ENCODE data around the gene KCNB1. TPM values are rescaled to one million over a fixed set of nuclear protein-coding genes. Genes with fewer than 3 reads are reported as not detected.

KCNB1 gene
- total RNA-seq, 1 donor = under 0.01 TPM

DNA sequence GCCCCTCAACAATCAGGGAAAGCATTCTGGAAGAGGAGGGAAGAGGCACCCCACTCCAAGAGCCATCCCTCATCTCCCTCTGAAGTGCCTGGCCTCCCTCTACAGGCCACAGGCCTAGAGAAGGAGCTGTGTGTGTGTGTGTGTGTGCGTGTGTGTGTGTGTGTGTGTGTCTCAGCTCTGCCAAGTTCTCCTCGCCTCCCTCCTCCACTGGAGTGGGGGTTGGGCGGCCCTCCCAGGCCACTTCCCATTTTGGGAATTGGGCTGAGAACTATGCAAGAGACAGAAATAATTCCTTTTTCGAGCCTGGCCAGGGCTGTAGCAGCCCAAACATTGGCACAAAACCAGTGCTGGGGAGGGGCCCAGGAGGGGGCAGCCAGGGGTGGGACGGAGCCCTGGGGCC lies 35.7 kb downstream of the KCNB1 start:
- H3K4me1 ChIP-seq (ENCODE audit: insufficient read depth, low read length) = no peaks in the 10 kb centered on the region
- peaks cover 2% of the 10 kb centered on the region for H3K27me3 ChIP-seq (ENCODE audit: insufficient read depth, low read length)
- no peak overlapping the region for H3K4me3 ChIP-seq (ENCODE audit: low read length)
- H3K9me3 ChIP-seq (ENCODE audit: low read depth, low read length) = no peaks in the 10 kb centered on the region

DNA sequence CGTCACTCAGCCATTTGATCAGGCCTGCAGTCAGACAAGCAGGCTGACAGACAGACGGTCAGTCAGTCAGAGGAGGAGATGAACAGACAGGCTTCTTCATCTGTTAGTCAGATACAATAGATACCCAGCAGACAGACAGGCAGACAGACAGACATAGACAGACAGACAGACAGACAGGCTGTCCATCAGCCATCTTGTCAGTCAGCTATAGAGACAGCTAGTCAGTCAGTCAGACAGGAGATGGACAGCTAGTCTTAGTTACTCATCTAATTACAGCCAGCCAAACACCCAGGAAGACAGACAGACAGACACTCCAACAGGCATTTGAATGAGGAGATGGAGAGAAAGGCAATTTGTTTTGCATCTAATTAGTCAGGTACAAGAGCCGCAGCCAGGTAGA lies 36.4 kb downstream of the KCNB1 start:
- no peaks in the 10 kb centered on the region for H3K4me1 ChIP-seq (ENCODE audit: insufficient read depth, low read length)
- no peaks in the 10 kb centered on the region for H3K9me3 ChIP-seq (ENCODE audit: low read depth, low read length)
- peaks cover 2% of the 10 kb centered on the region for H3K27me3 ChIP-seq (ENCODE audit: insufficient read depth, low read length)
- no peak overlapping the region for H3K4me3 ChIP-seq (ENCODE audit: low read length)

DNA sequence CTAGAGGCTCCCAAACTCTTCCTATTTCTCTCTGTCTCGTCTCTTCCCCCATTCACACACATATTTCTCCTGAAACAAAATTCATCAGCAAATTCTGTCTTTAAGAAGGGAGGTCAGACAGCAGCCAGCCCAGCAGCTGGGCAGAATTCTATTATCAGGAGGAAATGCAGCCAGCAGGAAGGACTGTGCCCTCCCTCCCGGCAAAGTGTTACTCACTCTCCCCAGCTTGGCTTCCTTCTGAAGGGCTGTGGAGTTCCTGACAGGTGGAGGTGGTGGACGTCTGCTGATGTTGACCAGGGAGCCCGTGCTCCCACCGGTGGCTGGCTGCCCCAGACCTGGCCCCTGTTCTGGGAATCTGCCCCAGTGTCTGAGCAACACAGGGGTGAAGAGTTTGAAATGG lies 37.3 kb downstream of the KCNB1 start:
- no peaks in the 10 kb centered on the region for H3K9me3 ChIP-seq (ENCODE audit: low read depth, low read length)
- no peak overlapping the region for H3K4me3 ChIP-seq (ENCODE audit: low read length)
- H3K4me1 ChIP-seq (ENCODE audit: insufficient read depth, low read length) = no peaks in the 10 kb centered on the region
- peaks cover 2% of the 10 kb centered on the region for H3K27me3 ChIP-seq (ENCODE audit: insufficient read depth, low read length)

DNA sequence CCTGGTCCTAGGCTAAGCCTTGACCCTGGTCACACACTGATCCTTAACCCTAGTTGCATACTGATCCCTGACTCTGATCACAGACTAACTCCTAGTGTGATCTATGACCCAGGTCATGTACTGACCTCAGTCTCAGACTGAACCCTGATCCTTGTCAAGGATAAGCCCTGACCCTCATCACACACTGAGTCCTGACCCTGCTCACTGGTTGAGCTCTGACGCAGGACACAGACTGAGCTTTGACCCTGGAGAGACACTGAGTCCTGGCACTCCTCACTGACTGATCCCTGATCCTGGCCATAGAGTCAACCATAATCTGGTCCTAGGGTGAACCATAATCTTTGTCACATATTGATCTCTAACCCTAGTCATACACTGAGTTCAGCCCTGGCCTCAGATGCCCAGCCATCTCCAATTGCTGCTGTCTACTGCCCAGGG lies 37.9 kb downstream of the KCNB1 start:
- peaks cover 2% of the 10 kb centered on the region for H3K27me3 ChIP-seq (ENCODE audit: insufficient read depth, low read length)
- no peaks in the 10 kb centered on the region for H3K9me3 ChIP-seq (ENCODE audit: low read depth, low read length)
- H3K4me1 ChIP-seq (ENCODE audit: insufficient read depth, low read length) = no peaks in the 10 kb centered on the region
- no peak overlapping the region for H3K4me3 ChIP-seq (ENCODE audit: low read length)

DNA sequence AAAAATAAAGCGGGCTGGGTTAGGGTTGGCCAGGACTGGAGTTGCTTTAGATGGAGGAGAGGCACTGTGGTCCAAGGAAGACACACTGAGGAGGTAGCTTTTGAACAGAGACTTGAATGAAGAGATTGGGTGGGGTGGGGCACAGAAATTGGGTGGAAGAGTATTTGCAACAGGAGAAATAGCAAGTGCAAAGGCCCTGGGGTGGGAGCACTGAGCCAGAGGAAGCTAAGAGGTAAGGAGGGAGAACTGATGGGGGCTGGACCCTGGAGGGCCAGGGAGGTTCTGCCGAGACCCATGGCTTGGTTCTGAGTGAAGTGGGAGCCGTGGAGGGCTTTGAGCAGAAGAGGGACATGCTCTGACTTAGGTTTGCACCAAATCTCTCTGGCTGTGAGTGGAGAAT lies 45.4 kb downstream of the KCNB1 start:
- no peaks in the 10 kb centered on the region for H3K27me3 ChIP-seq (ENCODE audit: insufficient read depth, low read length)
- H3K4me1 ChIP-seq (ENCODE audit: insufficient read depth, low read length) = no peaks in the 10 kb centered on the region
- H3K4me3 ChIP-seq (ENCODE audit: low read length) = no peak overlapping the region
- no peaks in the 10 kb centered on the region for H3K9me3 ChIP-seq (ENCODE audit: low read depth, low read length)

DNA sequence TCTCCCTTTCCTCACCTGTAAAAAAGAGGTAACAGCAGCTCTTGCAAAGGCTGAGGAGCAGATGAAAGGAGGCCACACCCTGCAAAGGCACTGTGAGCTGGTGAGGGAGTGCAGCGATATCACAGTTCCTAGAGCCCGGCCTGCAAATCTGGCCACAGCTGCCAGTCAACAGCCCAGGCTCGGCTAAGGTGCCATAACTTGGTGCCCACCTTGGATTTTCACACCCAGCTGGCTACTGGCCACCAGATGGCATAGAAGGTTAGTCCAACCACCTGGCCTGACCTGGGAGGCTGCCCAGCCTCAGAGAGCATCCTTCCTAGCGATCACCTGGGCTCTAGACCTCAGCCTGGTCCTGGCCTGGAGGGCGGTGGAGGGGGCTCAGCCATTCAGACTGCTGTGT lies 46.8 kb downstream of the KCNB1 start:
- Histone ChIP-seq H3K9me3 (ENCODE audit: low read depth, low read length) (no peaks in the 10 kb centered on the region), H3K4me3 (ENCODE audit: low read length) (no peak overlapping the region), H3K4me1 (ENCODE audit: insufficient read depth, low read length) (no peaks in the 10 kb centered on the region), H3K27me3 (ENCODE audit: insufficient read depth, low read length) (no peaks in the 10 kb centered on the region)

DNA sequence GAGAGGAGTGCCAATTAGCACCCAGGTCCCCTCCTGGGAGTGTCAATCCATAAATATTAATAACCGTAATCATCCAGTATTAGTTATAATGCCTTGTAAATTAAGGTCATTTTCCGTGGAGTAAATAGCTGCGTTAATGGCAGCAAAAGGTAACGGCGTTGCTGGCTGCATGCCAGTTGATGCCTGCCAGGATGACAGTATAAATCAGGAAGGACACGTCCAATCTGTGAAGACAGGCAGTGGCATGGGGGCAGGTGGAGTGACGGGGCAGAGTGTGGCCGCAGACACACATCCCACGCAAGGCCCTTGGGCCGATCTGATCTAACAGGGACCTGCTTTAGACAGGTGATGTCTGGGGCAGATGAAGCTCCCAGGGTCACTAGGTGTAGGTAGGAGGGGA lies 49.1 kb downstream of the KCNB1 start:
- no peaks in the 10 kb centered on the region for H3K4me1 ChIP-seq (ENCODE audit: insufficient read depth, low read length)
- H3K9me3 ChIP-seq (ENCODE audit: low read depth, low read length) = no peaks in the 10 kb centered on the region
- no peaks in the 10 kb centered on the region for H3K27me3 ChIP-seq (ENCODE audit: insufficient read depth, low read length)
- no peak overlapping the region for H3K4me3 ChIP-seq (ENCODE audit: low read length)

DNA sequence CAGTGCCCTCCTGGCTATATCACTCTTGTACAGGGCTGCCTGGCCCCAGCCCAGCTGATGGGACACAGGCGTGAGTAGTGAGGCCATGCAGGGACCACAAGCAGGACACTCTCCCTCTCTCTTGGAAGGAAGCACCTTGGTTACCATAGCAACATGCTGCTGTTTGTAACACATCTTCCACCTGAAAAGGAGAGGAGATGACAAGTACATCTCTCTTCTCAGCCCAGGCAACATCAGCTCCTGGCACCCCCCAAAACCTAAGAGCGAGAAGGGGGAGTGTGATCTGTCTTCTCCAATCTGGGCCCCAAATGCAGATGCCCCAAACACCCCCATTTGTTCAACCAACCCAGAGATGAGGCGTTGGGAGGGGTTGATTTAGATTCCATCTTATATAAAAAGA lies 49.9 kb downstream of the KCNB1 start:
- H3K27me3 ChIP-seq (ENCODE audit: insufficient read depth, low read length) = no peaks in the 10 kb centered on the region
- no peaks in the 10 kb centered on the region for H3K4me1 ChIP-seq (ENCODE audit: insufficient read depth, low read length)
- H3K9me3 ChIP-seq (ENCODE audit: low read depth, low read length) = no peaks in the 10 kb centered on the region
- no peak overlapping the region for H3K4me3 ChIP-seq (ENCODE audit: low read length)

DNA sequence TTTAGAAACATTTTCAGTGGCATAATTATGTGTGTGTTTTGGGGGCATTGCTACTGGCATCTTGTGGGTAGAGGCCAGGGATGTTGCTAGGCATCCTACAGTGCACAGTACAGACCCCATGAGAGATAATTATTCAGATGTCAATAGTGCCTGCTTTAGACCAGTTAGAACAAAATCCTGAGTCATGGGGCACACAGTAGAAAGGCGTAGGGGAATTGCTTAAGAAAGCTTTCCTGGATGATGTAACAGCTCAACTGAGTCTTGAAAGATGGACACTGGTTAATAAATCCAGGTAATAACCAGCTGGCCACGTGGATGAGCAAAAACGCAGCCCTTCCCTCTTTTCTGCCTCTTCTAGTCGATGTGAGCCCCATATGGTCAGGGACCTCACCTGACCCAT lies 51.1 kb downstream of the KCNB1 start:
- no peaks in the 10 kb centered on the region for H3K27me3 ChIP-seq (ENCODE audit: insufficient read depth, low read length)
- H3K4me3 ChIP-seq (ENCODE audit: low read length) = no peak overlapping the region
- no peaks in the 10 kb centered on the region for H3K4me1 ChIP-seq (ENCODE audit: insufficient read depth, low read length)
- H3K9me3 ChIP-seq (ENCODE audit: low read depth, low read length) = no peaks in the 10 kb centered on the region

DNA sequence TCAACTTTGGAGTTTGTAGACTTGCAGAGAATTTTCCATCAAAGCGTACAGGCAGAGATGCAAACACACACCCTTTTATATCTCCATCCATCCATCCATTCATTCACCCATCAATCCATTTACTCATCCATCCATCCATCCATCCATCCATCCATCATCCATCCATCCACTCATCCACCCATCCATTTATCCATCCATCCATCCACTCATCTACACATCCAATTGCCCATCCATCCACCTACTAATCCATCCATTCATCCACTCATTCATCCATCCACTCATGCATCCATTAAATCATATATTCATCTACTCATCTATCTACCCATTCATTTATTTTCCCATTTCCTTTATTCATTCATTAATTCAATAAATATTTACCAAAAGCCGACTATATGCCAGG lies 52.1 kb downstream of the KCNB1 start:
- Histone ChIP-seq H3K27me3 (ENCODE audit: insufficient read depth, low read length) (no peaks in the 10 kb centered on the region), H3K9me3 (ENCODE audit: low read depth, low read length) (no peaks in the 10 kb centered on the region), H3K4me1 (ENCODE audit: insufficient read depth, low read length) (no peaks in the 10 kb centered on the region), H3K4me3 (ENCODE audit: low read length) (no peak overlapping the region)

DNA sequence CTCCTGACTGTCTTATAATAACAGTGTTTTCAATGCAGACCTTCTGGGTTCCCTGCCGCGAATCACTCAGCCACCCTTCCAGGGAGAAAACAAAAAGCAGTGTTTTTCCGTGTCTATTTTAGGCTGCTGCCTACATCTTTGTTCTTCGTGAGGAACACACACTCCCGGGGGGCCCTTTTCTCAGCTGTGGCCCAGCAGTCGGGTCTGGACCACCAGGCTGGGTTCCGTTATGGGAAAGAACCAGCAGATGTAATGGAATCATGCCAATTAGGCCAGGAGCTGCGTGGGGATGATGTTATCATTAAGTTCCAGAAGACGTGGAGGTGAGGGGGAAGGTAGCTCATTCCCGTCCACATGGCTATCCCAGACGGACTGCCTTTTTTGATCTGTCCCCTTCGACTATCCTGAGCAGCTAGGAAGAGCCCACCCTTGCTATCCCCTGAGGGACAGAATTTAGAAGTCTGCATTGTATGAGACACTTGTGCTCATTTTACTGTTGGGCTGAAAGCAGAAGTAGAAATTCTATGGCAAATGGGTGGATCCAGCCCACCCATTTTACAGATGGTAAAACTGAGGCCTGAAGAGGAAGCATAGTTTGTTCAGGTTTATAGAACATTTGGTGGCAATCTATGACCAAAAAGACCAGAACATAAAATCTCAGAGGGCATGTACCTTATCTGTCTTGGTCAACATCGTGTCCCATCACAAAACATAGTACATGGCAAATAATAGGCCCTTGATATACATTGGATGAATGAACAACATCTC lies 54.5 kb downstream of the KCNB1 start:
- H3K27me3 ChIP-seq (ENCODE audit: insufficient read depth, low read length) = no peaks in the 10 kb centered on the region
- H3K4me3 ChIP-seq (ENCODE audit: low read length) = no peak overlapping the region
- no peaks in the 10 kb centered on the region for H3K9me3 ChIP-seq (ENCODE audit: low read depth, low read length)
- H3K4me1 ChIP-seq (ENCODE audit: insufficient read depth, low read length) = no peaks in the 10 kb centered on the region

DNA sequence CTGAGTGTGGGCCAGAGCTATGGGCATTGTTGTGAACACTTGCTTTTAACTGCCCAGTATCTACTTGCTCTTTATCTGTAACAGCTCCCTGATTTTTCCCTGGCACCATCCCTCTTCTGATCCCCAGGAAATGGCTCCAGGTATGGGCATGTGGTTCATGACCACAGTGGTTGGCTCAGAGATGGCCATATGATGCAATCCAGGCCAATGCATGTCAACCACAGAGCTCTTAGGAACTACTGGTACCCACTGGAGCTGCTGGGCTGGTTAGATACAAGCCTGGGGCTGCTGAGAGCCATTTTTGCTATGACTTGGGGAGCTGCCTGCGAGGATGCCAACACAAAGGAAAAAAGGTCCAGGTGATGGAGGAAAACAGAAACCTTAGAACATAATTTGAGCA lies 55.6 kb downstream of the KCNB1 start:
- no peaks in the 10 kb centered on the region for H3K4me1 ChIP-seq (ENCODE audit: insufficient read depth, low read length)
- H3K27me3 ChIP-seq (ENCODE audit: insufficient read depth, low read length) = no peaks in the 10 kb centered on the region
- H3K9me3 ChIP-seq (ENCODE audit: low read depth, low read length) = no peaks in the 10 kb centered on the region
- no peak overlapping the region for H3K4me3 ChIP-seq (ENCODE audit: low read length)

DNA sequence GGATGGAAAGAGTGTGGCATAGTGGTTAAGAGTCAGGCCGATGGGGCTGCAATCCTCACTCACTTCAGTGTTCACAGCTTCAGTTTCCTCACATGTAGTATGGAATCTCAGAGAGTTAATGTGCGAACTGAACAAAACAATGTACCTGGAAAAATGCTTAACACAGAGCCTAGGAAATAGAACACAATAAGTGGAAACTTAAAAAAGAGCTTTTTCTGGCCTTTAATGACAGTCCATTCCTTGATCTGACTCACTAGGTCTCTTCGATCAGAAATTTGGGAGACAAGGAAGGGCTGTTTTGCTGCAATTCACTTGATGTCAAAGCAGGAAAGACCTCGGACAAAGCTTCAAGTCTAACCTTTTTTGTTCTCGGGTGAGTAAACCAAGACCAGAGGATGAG lies 56.1 kb downstream of the KCNB1 start:
- H3K4me3 ChIP-seq (ENCODE audit: low read length) = no peak overlapping the region
- no peaks in the 10 kb centered on the region for H3K4me1 ChIP-seq (ENCODE audit: insufficient read depth, low read length)
- H3K27me3 ChIP-seq (ENCODE audit: insufficient read depth, low read length) = no peaks in the 10 kb centered on the region
- H3K9me3 ChIP-seq (ENCODE audit: low read depth, low read length) = no peaks in the 10 kb centered on the region

DNA sequence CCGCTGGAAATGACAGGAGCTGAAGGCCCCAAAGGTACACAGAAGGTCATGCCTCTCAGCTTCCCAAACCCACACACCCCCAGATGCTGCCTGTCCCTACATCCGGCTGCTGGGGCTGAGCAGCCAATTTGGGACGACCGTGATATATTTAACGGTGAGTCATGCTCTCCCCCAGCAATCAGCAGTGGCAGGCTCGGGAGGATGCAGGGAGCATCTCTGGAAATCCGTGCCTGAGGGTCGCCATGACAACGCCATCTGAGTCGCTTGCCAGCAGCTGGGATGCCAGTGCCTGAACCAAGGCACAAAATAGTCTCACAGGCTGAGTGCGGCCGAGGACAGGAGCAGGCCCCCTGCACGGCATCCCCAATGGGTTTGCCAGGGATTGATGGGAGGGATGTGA lies 57.9 kb downstream of the KCNB1 start:
- Histone ChIP-seq H3K9me3 (ENCODE audit: low read depth, low read length) (no peaks in the 10 kb centered on the region), H3K4me3 (ENCODE audit: low read length) (no peak overlapping the region), H3K4me1 (ENCODE audit: insufficient read depth, low read length) (no peaks in the 10 kb centered on the region), H3K27me3 (ENCODE audit: insufficient read depth, low read length) (no peaks in the 10 kb centered on the region)

DNA sequence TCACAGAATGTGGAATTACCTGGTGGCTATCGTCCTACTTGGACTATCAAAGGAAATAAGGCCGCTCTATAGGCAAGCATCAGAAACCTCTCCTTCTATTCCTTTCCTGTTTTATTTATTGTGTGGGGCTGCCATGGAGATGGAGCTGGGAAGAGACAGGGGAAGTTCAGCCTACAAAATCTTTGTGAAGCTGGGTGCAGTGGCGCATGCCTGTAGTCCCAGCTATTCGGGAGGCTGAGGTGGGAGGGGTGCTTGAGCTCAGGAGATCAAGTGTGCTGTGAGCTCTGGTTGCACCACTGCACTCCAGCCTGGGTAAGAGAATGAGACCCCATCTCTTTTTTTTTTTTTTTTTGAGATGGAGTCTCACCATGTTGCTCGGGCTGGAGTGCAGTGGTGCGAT lies 60.3 kb downstream of the KCNB1 start:
- Histone ChIP-seq H3K4me1 (ENCODE audit: insufficient read depth, low read length) (no peaks in the 10 kb centered on the region), H3K27me3 (ENCODE audit: insufficient read depth, low read length) (no peaks in the 10 kb centered on the region), H3K4me3 (ENCODE audit: low read length) (no peak overlapping the region), H3K9me3 (ENCODE audit: low read depth, low read length) (no peaks in the 10 kb centered on the region)

DNA sequence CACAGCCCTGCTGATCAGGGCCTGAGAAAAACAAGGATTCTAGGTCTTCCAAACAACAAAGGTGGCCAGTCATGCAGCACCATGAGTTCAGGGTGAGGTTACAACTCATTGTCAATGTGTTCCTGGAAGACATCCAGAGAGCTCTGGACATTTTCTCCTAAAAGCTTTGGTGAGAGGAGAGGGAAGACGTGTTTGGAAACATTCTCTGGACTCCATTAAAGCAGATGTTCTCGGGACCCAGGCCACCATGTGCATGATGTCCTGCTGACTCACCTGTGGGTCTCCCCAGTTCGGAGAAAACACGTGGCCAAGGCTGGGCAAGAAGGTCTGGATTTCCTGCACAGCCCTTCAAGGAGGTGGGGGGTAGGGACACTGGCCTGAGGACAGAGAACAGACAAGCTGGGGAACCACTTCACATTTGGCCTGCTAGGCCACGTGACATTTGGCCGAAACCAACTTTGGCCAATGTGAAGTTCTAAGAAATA lies 61.6 kb downstream of the KCNB1 start:
- Histone ChIP-seq H3K4me1 (ENCODE audit: insufficient read depth, low read length) (no peaks in the 10 kb centered on the region), H3K9me3 (ENCODE audit: low read depth, low read length) (no peaks in the 10 kb centered on the region), H3K4me3 (ENCODE audit: low read length) (no peak overlapping the region), H3K27me3 (ENCODE audit: insufficient read depth, low read length) (no peaks in the 10 kb centered on the region)

Data from mononuclear cell (primary cell).